ENCODE results near the gene EML5. TPM values are rescaled to one million over a fixed set of nuclear protein-coding genes. Genes with fewer than 3 reads are reported as not detected.

Gene EML5
- total and polyA plus RNA-seq, 3 experiments from 2014 or later = 0.86 to 3.6 (median 3.2) TPM

DNA sequence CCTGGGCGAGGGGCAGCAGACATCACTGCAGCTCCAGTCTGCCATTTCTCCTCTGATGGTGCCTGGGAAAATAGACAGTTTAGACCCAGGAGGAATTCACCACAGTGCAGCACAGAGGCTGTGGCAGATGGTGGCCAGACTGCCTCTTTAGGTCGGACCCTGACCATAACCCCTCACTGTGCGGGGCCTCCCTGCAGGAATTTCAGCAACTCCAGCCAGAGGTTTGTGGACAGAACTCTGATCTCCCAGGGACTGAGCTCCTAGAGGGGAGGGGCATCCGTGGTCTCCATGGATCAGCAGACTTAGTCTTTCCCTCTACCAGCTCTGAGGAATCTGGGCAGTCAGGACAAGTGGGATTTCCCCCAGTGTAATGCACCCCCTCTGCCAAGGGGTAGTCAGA lies 123.4 kb downstream of the EML5 start:
- Histone ChIP-seq H3K27ac (ENCODE audit: low read depth, low read length) (no peak overlapping the region), H3K4me1 (ENCODE audit: insufficient read depth, low read length) (no peaks in the 10 kb centered on the region), H3K9me3 (ENCODE audit: low read length) (no peaks in the 10 kb centered on the region), H3K4me3 (ENCODE audit: low read length) (no peak overlapping the region), H3K27me3 (ENCODE audit: insufficient read depth, low read length, poor library complexity, severe bottlenecking) (no peaks in the 10 kb centered on the region), H3K36me3 (ENCODE audit: insufficient read depth, low read length) (no peaks in the 10 kb centered on the region)
- H3K4me1 Mint-ChIP-seq = peaks cover 0 to 2% (median 0%) of the 10 kb centered on the region in 3 donors
- POLR2A ChIA-PET = no interaction called here
- peaks cover 4 to 11% (median 8%) of the 10 kb centered on the region in 5 donors for H3K9me3 Mint-ChIP-seq
- CTCF ChIA-PET = interaction anchor here (2.2 kb wide), 1 partner anchor 358 kb away, joined by 5 read pairs; no protein-coding TSS in a partner anchor
- no peak for DNase-seq
- H3K27ac Mint-ChIP-seq = no peak overlapping the region
- peaks cover 8 to 35% (median 15%) of the 10 kb centered on the region in 3 donors for H3K36me3 Mint-ChIP-seq
- peaks cover 0 to 2% of the 10 kb centered on the region in 2 donors for H3K27me3 Mint-ChIP-seq
- H3K4me3 Mint-ChIP-seq = no peak overlapping the region

DNA sequence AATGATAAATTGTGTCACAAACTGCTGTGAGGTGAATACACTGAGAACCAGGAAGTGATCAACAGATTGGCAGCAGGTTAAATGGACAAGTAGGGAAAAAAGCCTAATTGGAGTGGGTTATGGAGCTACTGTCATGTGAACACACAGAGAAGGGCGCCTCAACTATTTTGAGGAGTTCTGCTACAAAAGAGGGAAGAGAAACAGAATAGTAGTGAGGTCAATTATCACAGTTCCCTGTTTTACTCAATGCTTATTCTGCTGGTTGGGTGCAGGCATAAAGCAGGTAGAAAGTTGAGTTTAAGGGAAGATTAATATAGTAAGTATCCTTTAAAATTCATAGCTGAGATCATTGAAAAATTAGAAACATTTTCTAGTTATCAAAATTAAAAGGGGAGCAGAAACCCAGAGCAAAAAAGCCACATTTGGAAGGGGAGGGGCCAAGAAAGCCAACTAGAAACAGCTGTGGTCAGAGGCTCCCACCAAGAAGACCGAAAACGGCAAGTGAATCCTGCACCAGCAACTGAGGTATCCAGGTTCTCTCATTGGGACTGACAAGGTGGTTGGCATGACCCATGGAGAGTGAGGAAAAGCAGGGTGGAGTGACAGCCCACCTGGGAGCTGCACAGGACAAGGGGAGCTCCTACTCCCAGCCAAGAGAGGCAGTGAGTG lies 124.2 kb downstream of the EML5 start:
- ChIA-PET POLR2A (no interaction called here), CTCF (interaction anchor here (1.3 to 2.2 kb wide), 3 partner anchors 9 to 358 kb away, joined by 4 to 19 read pairs (median 5); no protein-coding TSS in a partner anchor)
- Histone ChIP-seq H3K36me3 (ENCODE audit: insufficient read depth, low read length) (no peaks in the 10 kb centered on the region), H3K4me3 (ENCODE audit: low read length) (no peak overlapping the region), H3K4me1 (ENCODE audit: insufficient read depth, low read length) (no peaks in the 10 kb centered on the region), H3K27me3 (ENCODE audit: insufficient read depth, low read length, poor library complexity, severe bottlenecking) (no peaks in the 10 kb centered on the region), H3K27ac (ENCODE audit: low read depth, low read length) (no peak overlapping the region), H3K9me3 (ENCODE audit: low read length) (no peaks in the 10 kb centered on the region)
- H3K36me3 Mint-ChIP-seq = peaks cover 8 to 31% (median 13%) of the 10 kb centered on the region in 3 donors
- H3K9me3 Mint-ChIP-seq = peaks cover 4 to 11% (median 8%) of the 10 kb centered on the region in 5 donors
- DNase-seq = no peak
- peak overlapping the region in 3 of 8 donors; percentile 7 to 65 (median 7) for H3K27ac Mint-ChIP-seq
- no peak overlapping the region for H3K4me3 Mint-ChIP-seq
- peaks cover 0 to 2% (median 0%) of the 10 kb centered on the region in 3 donors for H3K4me1 Mint-ChIP-seq
- H3K27me3 Mint-ChIP-seq = peaks cover 0 to 2% of the 10 kb centered on the region in 2 donors

DNA sequence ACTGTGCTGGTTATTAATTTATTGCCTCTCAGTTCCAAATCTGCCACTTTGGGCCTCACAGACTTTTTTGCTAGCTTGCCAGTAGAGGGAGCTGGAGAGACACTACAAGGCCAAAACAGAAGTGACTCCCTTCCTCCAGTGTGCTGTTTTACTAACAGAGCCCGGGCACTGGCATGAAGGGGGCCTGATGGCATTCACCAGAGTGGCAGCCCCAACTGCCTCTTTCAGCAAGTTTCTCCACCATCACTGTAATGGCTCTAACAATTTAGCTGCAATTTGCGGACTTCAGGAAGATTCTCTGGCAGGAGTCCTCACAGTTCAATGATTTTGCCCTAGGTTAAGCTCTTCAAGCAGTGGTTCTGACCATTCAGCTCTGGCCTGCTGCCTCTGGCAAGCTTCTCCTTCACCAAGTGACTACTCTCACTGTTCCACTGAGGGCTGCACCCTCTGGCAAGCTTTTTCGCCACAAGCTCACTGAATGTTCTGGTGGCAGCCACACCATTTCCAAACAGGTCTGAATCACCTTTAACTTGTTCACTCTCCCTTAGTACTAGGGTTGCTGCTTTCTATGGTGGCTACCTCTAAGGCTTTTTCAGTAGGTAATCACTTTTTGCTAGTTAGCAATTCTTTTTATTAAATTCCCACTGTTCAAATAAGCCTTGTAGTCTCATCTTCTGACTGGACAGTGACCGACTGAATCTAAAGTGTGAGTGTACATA lies 125.0 kb downstream of the EML5 start:
- Histone ChIP-seq H3K4me1 (ENCODE audit: insufficient read depth, low read length) (no peaks in the 10 kb centered on the region), H3K27ac (ENCODE audit: low read depth, low read length) (no peak overlapping the region), H3K9me3 (ENCODE audit: low read length) (no peaks in the 10 kb centered on the region), H3K36me3 (ENCODE audit: insufficient read depth, low read length) (no peaks in the 10 kb centered on the region), H3K27me3 (ENCODE audit: insufficient read depth, low read length, poor library complexity, severe bottlenecking) (no peaks in the 10 kb centered on the region), H3K4me3 (ENCODE audit: low read length) (no peak overlapping the region)
- peak in 4 of 5 donors; percentile 8 to 61 (median 46) for DNase-seq
- Mint-ChIP-seq H3K4me3 (no peak overlapping the region), H3K36me3 (peaks cover 4 to 22% (median 12%) of the 10 kb centered on the region in 3 donors), H3K27me3 (peaks cover 0 to 2% of the 10 kb centered on the region in 2 donors), H3K4me1 (peaks cover 0 to 2% (median 0%) of the 10 kb centered on the region in 3 donors), H3K9me3 (peaks cover 4 to 11% (median 8%) of the 10 kb centered on the region in 5 donors), H3K27ac (peak overlapping the region in 2 of 8 donors; percentile 7 to 55)
- ChIA-PET CTCF (interaction anchor here (0.8 to 2.0 kb wide), 8 partner anchors 10 to 478 kb away, joined by 3 to 19 read pairs (median 3); no protein-coding TSS in a partner anchor), POLR2A (no interaction called here)

DNA sequence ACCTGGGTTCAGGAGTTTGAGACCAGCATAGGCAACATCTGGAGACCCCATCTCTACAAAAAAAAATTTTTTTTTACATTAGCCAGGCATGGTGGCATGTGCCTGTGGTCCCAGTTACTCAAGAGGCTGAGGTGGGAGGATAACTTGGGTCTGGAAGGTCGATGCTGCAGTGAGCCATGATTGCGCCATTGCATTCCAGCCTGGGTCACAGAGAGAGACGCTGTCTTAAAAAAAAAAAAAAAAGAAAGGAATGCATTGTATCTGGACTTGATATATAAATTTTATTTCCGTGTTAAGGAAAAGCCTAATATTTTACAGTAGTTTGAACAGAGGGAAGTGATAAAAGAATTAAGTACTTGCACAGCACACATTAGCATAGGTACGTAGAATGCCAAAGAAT lies 132.7 kb downstream of the EML5 start:
- H3K9me3 ChIP-seq (ENCODE audit: low read length) = no peaks in the 10 kb centered on the region
- Mint-ChIP-seq H3K9me3 (peaks cover 2 to 6% (median 3%) of the 10 kb centered on the region in 5 donors), H3K27me3 (no peaks in the 10 kb centered on the region), H3K4me3 (no peak overlapping the region), H3K27ac (no peak overlapping the region), H3K4me1 (no peaks in the 10 kb centered on the region), H3K36me3 (peaks cover 10 to 30% (median 28%) of the 10 kb centered on the region in 3 donors)
- H3K4me3 ChIP-seq (ENCODE audit: low read length) = no peak overlapping the region
- ChIA-PET CTCF (no interaction called here), POLR2A (no interaction called here)
- no peaks in the 10 kb centered on the region for H3K36me3 ChIP-seq (ENCODE audit: insufficient read depth, low read length)
- H3K4me1 ChIP-seq (ENCODE audit: insufficient read depth, low read length) = no peaks in the 10 kb centered on the region
- DNase-seq = no peak
- no peaks in the 10 kb centered on the region for H3K27me3 ChIP-seq (ENCODE audit: insufficient read depth, low read length, poor library complexity, severe bottlenecking)
- H3K27ac ChIP-seq (ENCODE audit: low read depth, low read length) = no peak overlapping the region

DNA sequence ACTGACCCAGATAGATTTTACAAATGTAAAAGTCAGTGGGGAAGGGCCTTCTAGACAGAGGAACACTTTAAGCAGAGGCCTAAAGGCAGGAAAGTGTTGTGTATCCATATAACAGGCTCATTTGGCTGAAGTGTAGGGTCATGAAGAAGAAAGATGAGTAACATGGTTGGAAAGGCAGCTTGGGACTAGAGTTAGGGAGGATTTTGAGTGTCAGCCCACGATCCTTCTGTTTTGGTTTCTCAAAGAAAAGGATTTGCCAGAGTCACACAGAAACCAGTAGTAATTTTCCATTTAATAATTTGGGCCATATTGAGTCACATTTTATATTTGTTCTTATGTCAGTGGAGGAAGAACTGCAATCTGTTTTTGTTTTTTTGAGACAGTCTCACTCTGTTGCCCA lies 153.5 kb downstream of the EML5 start:
- H3K36me3 ChIP-seq (ENCODE audit: insufficient read depth, low read length) = no peaks in the 10 kb centered on the region
- Mint-ChIP-seq H3K9me3 (peaks cover 15 to 23% (median 16%) of the 10 kb centered on the region in 5 donors), H3K4me3 (no peak overlapping the region), H3K27me3 (no peaks in the 10 kb centered on the region), H3K36me3 (peaks cover 14 to 62% (median 26%) of the 10 kb centered on the region in 3 donors), H3K27ac (no peak overlapping the region), H3K4me1 (no peaks in the 10 kb centered on the region)
- ChIA-PET CTCF (no interaction called here), POLR2A (no interaction called here)
- no peak for DNase-seq
- no peaks in the 10 kb centered on the region for H3K9me3 ChIP-seq (ENCODE audit: low read length)
- H3K4me3 ChIP-seq (ENCODE audit: low read length) = no peak overlapping the region
- H3K4me1 ChIP-seq (ENCODE audit: insufficient read depth, low read length) = no peaks in the 10 kb centered on the region
- H3K27me3 ChIP-seq (ENCODE audit: insufficient read depth, low read length, poor library complexity, severe bottlenecking) = no peaks in the 10 kb centered on the region
- H3K27ac ChIP-seq (ENCODE audit: low read depth, low read length) = no peak overlapping the region

DNA sequence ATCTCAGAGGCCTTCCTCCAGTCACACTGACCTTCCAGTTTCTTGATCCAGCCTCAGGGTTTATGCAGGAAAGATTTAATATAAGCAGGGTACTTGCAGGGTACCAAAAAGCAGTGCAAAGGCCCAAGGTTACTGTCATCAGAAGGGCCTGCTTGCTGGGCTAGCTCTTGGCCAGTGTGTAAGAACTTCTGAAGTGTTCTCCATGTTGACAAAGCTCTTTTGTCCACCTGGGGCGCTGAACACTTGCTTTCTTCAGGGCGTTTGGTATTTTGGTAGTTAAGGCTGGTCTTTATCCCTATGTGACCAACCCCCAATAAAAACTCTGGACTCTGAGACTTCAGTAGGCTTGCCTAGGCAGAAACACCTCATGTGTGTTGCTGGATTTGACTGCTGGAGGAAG lies 160.2 kb downstream of the EML5 start:
- no peak overlapping the region for H3K4me3 ChIP-seq (ENCODE audit: low read length)
- no peaks in the 10 kb centered on the region for H3K4me1 ChIP-seq (ENCODE audit: insufficient read depth, low read length)
- no peaks in the 10 kb centered on the region for H3K9me3 ChIP-seq (ENCODE audit: low read length)
- H3K27ac Mint-ChIP-seq = peak overlapping the region in 1 of 8 donors; percentile 20
- H3K27me3 ChIP-seq (ENCODE audit: insufficient read depth, low read length, poor library complexity, severe bottlenecking) = no peaks in the 10 kb centered on the region
- POLR2A ChIA-PET = no interaction called here
- CTCF ChIA-PET = interaction anchor here (1.2 kb wide), 1 partner anchor 35 kb away, joined by 3 read pairs; no protein-coding TSS in a partner anchor
- H3K36me3 ChIP-seq (ENCODE audit: insufficient read depth, low read length) = no peaks in the 10 kb centered on the region
- peaks cover 5 to 20% (median 7%) of the 10 kb centered on the region in 3 donors for H3K36me3 Mint-ChIP-seq
- H3K9me3 Mint-ChIP-seq = no peaks in the 10 kb centered on the region
- H3K4me3 Mint-ChIP-seq = no peak overlapping the region
- H3K4me1 Mint-ChIP-seq = no peaks in the 10 kb centered on the region
- H3K27ac ChIP-seq (ENCODE audit: low read depth, low read length) = no peak overlapping the region
- H3K27me3 Mint-ChIP-seq = no peaks in the 10 kb centered on the region
- no peak for DNase-seq

DNA sequence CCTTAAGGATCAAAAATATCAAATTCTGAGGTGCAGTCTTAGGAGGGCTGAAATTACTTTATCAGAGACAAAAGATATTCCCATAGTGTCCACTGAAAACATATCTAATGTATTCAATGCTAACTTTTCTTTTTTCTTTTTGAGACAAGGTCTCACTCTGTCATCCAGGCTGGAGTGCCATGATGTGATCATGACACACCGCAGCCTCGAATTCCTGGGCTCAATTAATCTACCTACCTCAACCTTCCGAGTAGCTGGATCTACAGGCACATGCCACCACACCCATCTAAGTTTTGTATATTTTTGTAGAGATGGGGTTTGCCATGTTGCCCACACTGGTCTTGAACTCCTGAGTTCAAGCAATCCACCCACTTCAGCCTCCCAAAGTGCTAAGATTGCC lies 161.7 kb downstream of the EML5 start:
- H3K4me1 Mint-ChIP-seq = no peaks in the 10 kb centered on the region
- CTCF ChIA-PET = interaction anchor here (1.2 kb wide), 1 partner anchor 36 kb away, joined by 3 read pairs; no protein-coding TSS in a partner anchor
- H3K4me3 ChIP-seq (ENCODE audit: low read length) = no peak overlapping the region
- no peak overlapping the region for H3K4me3 Mint-ChIP-seq
- no peak overlapping the region for H3K27ac Mint-ChIP-seq
- H3K27ac ChIP-seq (ENCODE audit: low read depth, low read length) = no peak overlapping the region
- H3K27me3 ChIP-seq (ENCODE audit: insufficient read depth, low read length, poor library complexity, severe bottlenecking) = no peaks in the 10 kb centered on the region
- H3K9me3 ChIP-seq (ENCODE audit: low read length) = no peaks in the 10 kb centered on the region
- H3K27me3 Mint-ChIP-seq = no peaks in the 10 kb centered on the region
- no peak for DNase-seq
- H3K36me3 Mint-ChIP-seq = peaks cover 5 to 13% (median 10%) of the 10 kb centered on the region in 3 donors
- H3K36me3 ChIP-seq (ENCODE audit: insufficient read depth, low read length) = no peaks in the 10 kb centered on the region
- POLR2A ChIA-PET = no interaction called here
- H3K9me3 Mint-ChIP-seq = no peaks in the 10 kb centered on the region
- H3K4me1 ChIP-seq (ENCODE audit: insufficient read depth, low read length) = no peaks in the 10 kb centered on the region

DNA sequence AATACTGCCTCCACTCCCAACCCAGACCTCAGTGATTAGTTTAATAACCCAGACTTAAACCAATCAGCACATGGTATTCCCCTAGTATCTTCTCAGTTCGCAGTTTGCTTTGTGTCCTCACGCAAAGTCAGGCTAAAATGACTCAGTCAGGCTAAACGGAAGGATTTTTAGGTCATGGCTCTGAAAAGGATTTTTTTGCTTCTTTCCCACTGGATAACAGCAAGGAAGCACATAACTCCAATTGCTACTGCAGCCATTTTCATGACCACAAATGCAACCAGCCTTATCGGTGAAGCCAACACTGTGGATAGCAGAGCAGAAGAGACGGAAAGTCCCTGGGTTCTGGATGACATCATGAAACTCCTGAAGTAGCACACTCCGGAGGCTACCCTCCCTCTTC lies 162.2 kb downstream of the EML5 start:
- Mint-ChIP-seq H3K36me3 (peaks cover 7 to 14% (median 13%) of the 10 kb centered on the region in 3 donors), H3K4me3 (no peak overlapping the region), H3K27me3 (no peaks in the 10 kb centered on the region), H3K9me3 (no peaks in the 10 kb centered on the region), H3K27ac (no peak overlapping the region), H3K4me1 (no peaks in the 10 kb centered on the region)
- no peaks in the 10 kb centered on the region for H3K36me3 ChIP-seq (ENCODE audit: insufficient read depth, low read length)
- DNase-seq = no peak
- CTCF ChIA-PET = no interaction called here
- no peaks in the 10 kb centered on the region for H3K9me3 ChIP-seq (ENCODE audit: low read length)
- POLR2A ChIA-PET = no interaction called here
- H3K4me3 ChIP-seq (ENCODE audit: low read length) = no peak overlapping the region
- no peaks in the 10 kb centered on the region for H3K4me1 ChIP-seq (ENCODE audit: insufficient read depth, low read length)
- no peaks in the 10 kb centered on the region for H3K27me3 ChIP-seq (ENCODE audit: insufficient read depth, low read length, poor library complexity, severe bottlenecking)
- no peak overlapping the region for H3K27ac ChIP-seq (ENCODE audit: low read depth, low read length)
